Liver (tissue), 9 donors: Measurements from ENCODE around the gene BTBD7. TPM values are rescaled to one million over a fixed set of nuclear protein-coding genes. Genes with fewer than 3 reads are reported as not detected.

Source experiments
- DNase-seq: peaks from one replicate; pipeline ENCODE4 v3.0.0-alpha.2; 2017; ENCODE audit warnings: low spot score
- H3K27ac ChIP-seq, 2 donors: one replicate each; pipeline ENCODE4 v1.7.0; 2013; ENCODE audit warnings: inconsistent platforms in 2 of 2, low read length in 2 of 2, control low read depth in 1 of 2, low read depth in 1 of 2, mild to moderate bottlenecking in 1 of 2
- H3K27me3 ChIP-seq, 4 donors: one replicate each; pipeline versions ENCODE4 v1.6.1 to v1.7.0; 2013; ENCODE audit warnings: low read length in 3 of 4, inconsistent platforms in 1 of 4, mild to moderate bottlenecking in 1 of 4, moderate library complexity in 1 of 4; ENCODE audit not compliant: control insufficient read depth in 4 of 4, insufficient read depth in 4 of 4
- H3K36me3 ChIP-seq, 4 donors: one replicate each; pipeline versions ENCODE4 v1.6.1 to v1.7.0; 2013; ENCODE audit warnings: low read length in 3 of 4, mild to moderate bottlenecking in 3 of 4, low read depth in 1 of 4, moderate library complexity in 1 of 4; ENCODE audit not compliant: control insufficient read depth in 4 of 4, insufficient read depth in 3 of 4
- H3K4me1 ChIP-seq, 4 donors: one replicate each; pipeline versions ENCODE4 v1.6.1 to v1.7.0; 2013; ENCODE audit warnings: low read length in 3 of 4, mild to moderate bottlenecking in 3 of 4, moderate library complexity in 1 of 4; ENCODE audit not compliant: control insufficient read depth in 4 of 4, insufficient read depth in 4 of 4
- H3K4me3 ChIP-seq, 3 donors: one replicate each; pipeline versions ENCODE4 v1.6.1 to v1.7.0; 2013; ENCODE audit warnings: low read length in 3 of 3, control low read depth in 1 of 3, low read depth in 1 of 3, mild to moderate bottlenecking in 1 of 3
- H3K9ac ChIP-seq, 2 donors: one replicate each; pipeline ENCODE4 v1.7.0; 2013; ENCODE audit warnings: low read length in 2 of 2, mild to moderate bottlenecking in 2 of 2, moderate library complexity in 2 of 2, control low read depth in 1 of 2, low read depth in 1 of 2
- H3K9me3 ChIP-seq, 4 donors: one replicate each; pipeline versions ENCODE4 v1.6.1 to v1.7.0; 2013; ENCODE audit warnings: low read length in 3 of 4; ENCODE audit not compliant: control insufficient read depth in 4 of 4
- ATF3 ChIP-seq: IDR thresholded peaks from 2 replicates; pipeline ENCODE4 v1.6.1; 2016; ENCODE audit warnings: antibody characterized with exemption
- CTCF ChIP-seq: fragments of 150-350 bp; IDR thresholded peaks from 2 replicates; pipeline ENCODE4 v1.5.1; 2017; ENCODE audit warnings: improper control_type of control experiment, low read depth, low read length; ENCODE audit not compliant: missing input control
- EGR1 ChIP-seq, 2 donors: IDR thresholded peaks; 2 replicates each; pipeline ENCODE4 v1.6.1; 2016 to 2018; ENCODE audit warnings: antibody characterized with exemption in 2 of 2, low read depth in 2 of 2
- FOXA1 ChIP-seq: IDR thresholded peaks from 2 replicates; pipeline ENCODE4 v1.6.1; 2016; ENCODE audit warnings: antibody characterized with exemption
- FOXA2 ChIP-seq: IDR thresholded peaks from 2 replicates; pipeline ENCODE4 v1.6.1; 2016; ENCODE audit warnings: antibody characterized with exemption
- GABPA ChIP-seq, 2 donors: IDR thresholded peaks in 1 of 2; conservative IDR thresholded peaks in 1 of 2; 2 replicates each; pipeline ENCODE4 v1.6.1; 2016; ENCODE audit warnings: antibody characterized with exemption in 2 of 2, mild to moderate bottlenecking in 1 of 2, moderate library complexity in 1 of 2
- HNF4A ChIP-seq, 2 donors: conservative IDR thresholded peaks; 2 replicates each; pipeline ENCODE4 v1.6.1; 2016; ENCODE audit warnings: antibody characterized with exemption in 2 of 2, mild to moderate bottlenecking in 2 of 2
- HNF4G ChIP-seq: IDR thresholded peaks from 2 replicates; pipeline ENCODE4 v1.6.1; 2016; ENCODE audit warnings: antibody characterized with exemption
- JUND ChIP-seq, 2 donors: IDR thresholded peaks; 2 replicates each; pipeline ENCODE4 v1.6.1; 2016; ENCODE audit warnings: antibody characterized with exemption in 2 of 2
- MAX ChIP-seq: IDR thresholded peaks from 2 replicates; pipeline ENCODE4 v1.6.1; 2016; ENCODE audit warnings: antibody characterized with exemption
- NR2F2 ChIP-seq: IDR thresholded peaks from 2 replicates; pipeline ENCODE4 v1.6.1; 2016; ENCODE audit warnings: antibody characterized with exemption
- RAD21 ChIP-seq, 2 donors: IDR thresholded peaks; 2 replicates each; pipeline ENCODE4 v1.6.1; 2016; ENCODE audit warnings: antibody characterized with exemption in 2 of 2, mild to moderate bottlenecking in 2 of 2
- REST ChIP-seq: IDR thresholded peaks from 2 replicates; pipeline ENCODE4 v1.6.1; 2016; ENCODE audit warnings: antibody characterized with exemption, mild to moderate bottlenecking
- RXRA ChIP-seq, 2 donors: IDR thresholded peaks; 2 replicates each; pipeline ENCODE4 v1.6.1; 2017 to 2018; ENCODE audit warnings: antibody characterized with exemption in 2 of 2, mild to moderate bottlenecking in 1 of 2
- SP1 ChIP-seq: IDR thresholded peaks from 2 replicates; pipeline ENCODE4 v1.6.1; 2018; ENCODE audit warnings: antibody characterized with exemption, mild to moderate bottlenecking
- TAF1 ChIP-seq: conservative IDR thresholded peaks from 2 replicates; pipeline ENCODE4 v1.6.1; 2016; ENCODE audit warnings: antibody characterized with exemption, mild to moderate bottlenecking
- YY1 ChIP-seq: IDR thresholded peaks from 2 replicates; pipeline ENCODE4 v1.6.1; 2016; ENCODE audit warnings: antibody characterized with exemption, mild to moderate bottlenecking
- ZBTB33 ChIP-seq: IDR thresholded peaks from 2 replicates; pipeline ENCODE4 v1.6.1; 2016; ENCODE audit warnings: antibody characterized with exemption
- WGBS: extraction: QIAGEN DNeasy Blood & Tissue Kit; methylation state at CpG from one replicate; pipeline ENCODE4 v1.1.7; 2013; 5-methylcytosine and 5-hydroxymethylcytosine counted together
- polyA plus RNA-seq, 2 donors: library from polyadenylated mRNA; stranded (reverse) in 1 of 2; unstranded in 1 of 2; fragments of 200-250 nt in 1 of 2; fragments of >200 nt in 1 of 2; fragmentation: Nextera tagmentation in 1 of 2; extraction: Ambion mirVana in 1 of 2; gene quantifications; one replicate each; pipeline versions ENCODE4 v1.2.1 to v1.2.3, GENCODE V29; 2013 to 2015
- total RNA-seq, 2 donors: library from RNA; depleted of rRNA; stranded (reverse); fragments of >200 nt; gene quantifications; one replicate each; pipeline ENCODE4 v1.2.3, GENCODE V29; 2014
- donor health status: healthy.
- donor health status: healthy.
- donor health status: healthy.
- donor health status: healthy.
- donor health status: healthy.

The BTBD7 gene
- total and polyA plus RNA-seq, 4 donors, result 4.4 to 17.7 (median 10.2) TPM

- Histone ChIP-seq H3K9ac (no peak overlapping the region), H3K9me3 (no peaks in the 10 kb centered on the region), H3K27ac (no peak overlapping the region), H3K4me1 (no peaks in the 10 kb centered on the region), H3K27me3 (no peaks in the 10 kb centered on the region), H3K4me3 (no peak overlapping the region), H3K36me3 (peaks cover 4 to 19% (median 11%) of the 10 kb centered on the region in 4 donors)
- no peak for DNase-seq
- no peak for TF ChIP-seq NR2F2
- no peak for TF ChIP-seq ZBTB33
- TF ChIP-seq GABPA (IDR thresholded peaks at IDR 0.05 in 1 of 2, conservative IDR thresholded peaks at IDR 0.05 in 1 of 2), result no peak
- no peak for TF ChIP-seq RXRA (IDR thresholded peaks at IDR 0.05)
- TF ChIP-seq YY1, result no peak
- no peak for TF ChIP-seq REST
- 95% methylated on average over 2 of the region's 2 CpGs for WGBS
Observed at GRCh38 chr14:93262446-93262845, 70.4 kb downstream of the BTBD7 start.

GRCh38 chr14:93249128-93249831 is 83.6 kb downstream of the BTBD7 start:
- H3K27me3 ChIP-seq, result no peaks in the 10 kb centered on the region
- no peaks in the 10 kb centered on the region for H3K4me1 ChIP-seq
- no peak for TF ChIP-seq NR2F2
- no peak for TF ChIP-seq SP1
- TF ChIP-seq YY1, result no peak
- TF ChIP-seq TAF1, result no peak
- TF ChIP-seq EGR1 (IDR thresholded peaks at IDR 0.05; ENCODE audit: low read depth in 2 of 2), result no peak
- no peak for TF ChIP-seq REST
- no peak for TF ChIP-seq ATF3
- TF ChIP-seq MAX, result no peak
- TF ChIP-seq JUND (IDR thresholded peaks at IDR 0.05), result no peak
- no peak for TF ChIP-seq GABPA (IDR thresholded peaks at IDR 0.05 in 1 of 2, conservative IDR thresholded peaks at IDR 0.05 in 1 of 2)
- no peak for TF ChIP-seq HNF4G
- TF ChIP-seq FOXA2, result no peak
- no peak for TF ChIP-seq HNF4A (conservative IDR thresholded peaks at IDR 0.05)
- TF ChIP-seq FOXA1, result no peak
- TF ChIP-seq RAD21 (IDR thresholded peaks at IDR 0.05), result no peak
- TF ChIP-seq CTCF, result no peak
- no peak for TF ChIP-seq ZBTB33
- no peak for TF ChIP-seq RXRA (IDR thresholded peaks at IDR 0.05)
- H3K27ac ChIP-seq, result no peak overlapping the region
- no peaks in the 10 kb centered on the region for H3K9me3 ChIP-seq
- peaks cover 9 to 42% (median 34%) of the 10 kb centered on the region in 4 donors for H3K36me3 ChIP-seq
- no peak for DNase-seq
- no peak overlapping the region for H3K9ac ChIP-seq
- WGBS, result 93% methylated on average over 7 of the region's 7 CpGs
- no peak overlapping the region for H3K4me3 ChIP-seq
